Keratinocyte (primary cell): ENCODE results near the gene FAM53A. TPM values are rescaled to one million over a fixed set of nuclear protein-coding genes. Genes with fewer than 3 reads are reported as not detected.

Experiments
- DNase-seq: peaks from one replicate; pipeline ENCODE4 v3.0.0-alpha.2; 2011; ENCODE audit warnings: low read depth, missing footprints, low spot score
- FAIRE-seq: peaks from 2 replicates; lab custom pipeline; 2011; peaks lifted over from hg19 to GRCh38; lab: Jason Lieb, UNC
- H2AFZ ChIP-seq: 2 replicates; pipeline ENCODE4 v1.6.0; 2012; ENCODE audit warnings: low read length, control low read depth, inconsistent platforms; ENCODE audit not compliant: control insufficient read depth
- H3K27ac ChIP-seq: 2 replicates; pipeline ENCODE4 v1.5.1; 2011; ENCODE audit warnings: low read length; ENCODE audit not compliant: control insufficient read depth, insufficient read depth
- H3K27me3 ChIP-seq: 3 replicates; pipeline ENCODE4 v1.6.0; 2011; ENCODE audit warnings: low read length; ENCODE audit not compliant: control insufficient read depth, insufficient read depth; ENCODE audit errors: extremely low read depth
- H3K36me3 ChIP-seq, 2 experiments: 2 replicates in 1 of 2; 3 replicates in 1 of 2; pipeline ENCODE4 v1.5.1; 2011; ENCODE audit warnings: low read length in 2 of 2, mild to moderate bottlenecking in 1 of 2; ENCODE audit not compliant: control insufficient read depth in 2 of 2, insufficient read depth in 2 of 2; ENCODE audit errors: extremely low read depth in 1 of 2
- H3K4me1 ChIP-seq: 3 replicates; pipeline ENCODE4 v1.5.1; 2011; ENCODE audit warnings: low read length; ENCODE audit not compliant: control insufficient read depth, insufficient read depth; ENCODE audit errors: extremely low read depth
- H3K4me2 ChIP-seq: 3 replicates; pipeline ENCODE4 v1.6.0; 2011; ENCODE audit warnings: low read depth, low read length; ENCODE audit not compliant: control insufficient read depth, insufficient read depth; ENCODE audit errors: extremely low read depth
- H3K4me3 ChIP-seq, 3 experiments: fragments of 200-600 bp in 1 of 3; sonication (generic) in 1 of 3; 2 replicates in 2 of 3; 3 replicates in 1 of 3; pipeline ENCODE4 v1.5.1; 2011 to 2016; ENCODE audit warnings: low read length in 3 of 3, mild to moderate bottlenecking in 3 of 3, control low read depth in 2 of 3, inconsistent platforms in 1 of 3, low read depth in 1 of 3, mixed read lengths in 1 of 3, mixed run types in 1 of 3, moderate library complexity in 1 of 3; ENCODE audit not compliant: control insufficient read depth in 2 of 3, insufficient read depth in 2 of 3; ENCODE audit errors: extremely low read depth in 1 of 3
- H3K79me2 ChIP-seq: 2 replicates; pipeline ENCODE4 v1.6.0; 2012; ENCODE audit warnings: low read length; ENCODE audit not compliant: control insufficient read depth, insufficient read depth
- H3K9ac ChIP-seq: 3 replicates; pipeline ENCODE4 v1.6.0; 2011; ENCODE audit warnings: low read length; ENCODE audit not compliant: control insufficient read depth, insufficient read depth; ENCODE audit errors: extremely low read depth
- H3K9me1 ChIP-seq: 3 replicates; pipeline ENCODE4 v1.6.0; 2011; ENCODE audit warnings: low read length; ENCODE audit not compliant: control insufficient read depth, insufficient read depth; ENCODE audit errors: extremely low read depth
- H3K9me3 ChIP-seq: 2 replicates; pipeline ENCODE4 v1.5.1; 2012; ENCODE audit warnings: low read depth, low read length; ENCODE audit not compliant: control insufficient read depth
- H4K20me1 ChIP-seq: 3 replicates; pipeline ENCODE4 v1.6.0; 2011; ENCODE audit warnings: low read length; ENCODE audit not compliant: control insufficient read depth, insufficient read depth; ENCODE audit errors: extremely low read depth
- EZH2 ChIP-seq: IDR thresholded peaks from one replicate; pipeline ENCODE4 v1.6.1; 2012; ENCODE audit warnings: inconsistent platforms, mild to moderate bottlenecking, low read length, moderate library complexity
- dilution Hi-C: fragments of 300-500 bp; cut with MboI; formaldehyde crosslinking; loops from one replicate; pipeline ENCODE4 v1.7.0; 2020; ENCODE audit warnings: low sequenced_read_pairs; ENCODE audit not compliant: extremely low pct_ligation_motif_present
- polyA plus RNA-seq, 5 experiments: library from polyadenylated mRNA; depleted of rRNA in 3 of 5; stranded (reverse) in 3 of 5; stranded (forward) in 1 of 5; unstranded in 1 of 5; fragments of >200 nt; gene quantifications; 1 replicate in 1 of 5; 2 replicates in 3 of 5; 3 replicates in 1 of 5; pipeline versions ENCODE4 v1.2.1 to v1.2.3, GENCODE V29; 2011 to 2012; ENCODE audit warnings: missing spikeins in 2 of 5, low read depth in 1 of 5, low replicate concordance in 1 of 5
- TF ChIP-seq, protein P1 (sequence below), 3 experiments: IDR thresholded peaks in 1 of 3; conservative IDR thresholded peaks in 1 of 3; optimal IDR thresholded peaks in 1 of 3; 2 replicates in 2 of 3; 3 replicates in 1 of 3; pipeline versions ENCODE3 to v1.5.1; 2011; ENCODE audit warnings: low read length in 3 of 3, mild to moderate bottlenecking in 3 of 3, moderate library complexity in 2 of 3, control low read depth in 1 of 3, inconsistent platforms in 1 of 3; ENCODE audit not compliant: insufficient read depth in 2 of 3; ENCODE audit errors: extremely low read depth in 1 of 3

Gene FAM53A
- polyA plus RNA-seq, 1 donor (not counting 4 experiments of a cell fraction or from before 2014, with no cell fraction given), result 0.50 TPM

DNA sequence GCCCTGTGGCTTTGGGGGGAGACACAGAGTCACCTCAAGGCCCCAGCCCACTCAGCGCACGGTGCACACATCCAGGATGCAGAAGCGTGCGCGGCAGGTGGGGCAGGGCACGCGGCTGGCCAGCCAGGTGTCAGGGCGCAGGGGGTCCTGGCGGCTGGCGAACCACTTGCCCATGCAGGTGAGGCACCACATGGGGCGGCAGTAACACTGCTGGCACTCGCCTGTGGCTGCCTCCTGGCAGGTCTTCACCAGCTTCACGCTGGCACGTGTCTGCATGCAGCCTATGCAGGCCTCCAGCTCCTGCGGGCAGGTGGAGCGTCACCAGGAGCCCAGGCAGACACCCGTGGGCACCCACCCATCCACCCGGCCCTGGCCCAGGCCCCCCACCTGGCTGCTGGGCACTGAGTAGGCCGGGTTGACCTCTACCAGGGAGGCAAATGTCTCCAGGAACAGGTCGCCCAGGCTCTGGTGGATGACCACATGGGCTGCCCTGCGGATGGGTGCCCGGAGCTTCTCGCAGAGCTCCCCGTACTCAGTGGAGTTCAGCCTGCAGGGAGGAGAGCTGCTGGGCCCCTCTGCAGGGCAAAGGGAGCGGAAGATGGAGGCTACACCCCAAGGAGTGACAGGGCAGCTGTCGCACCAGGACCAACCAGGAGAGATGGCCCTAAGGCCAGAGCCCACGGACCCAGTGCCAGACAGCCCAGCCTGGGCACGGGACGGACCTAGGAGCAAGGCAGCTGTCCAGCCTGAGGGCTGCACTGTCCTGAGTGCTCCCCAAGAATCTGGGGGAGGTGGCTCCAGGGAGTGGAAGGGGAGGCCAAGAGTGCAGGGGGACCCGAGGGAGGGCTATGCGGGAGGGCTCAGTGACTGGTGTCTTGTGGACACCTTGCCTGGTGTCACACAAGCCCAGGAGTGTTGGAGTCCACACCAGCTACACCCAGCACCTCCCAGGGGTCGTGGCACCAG lies 33.3 kb upstream of the FAM53A start:
- no peak overlapping the region for H3K27ac ChIP-seq
- FAIRE-seq (no peak), DNase-seq (no peak)
- H3K27me3 ChIP-seq, result no peaks in the 10 kb centered on the region
- H3K9me1 ChIP-seq, result no peaks in the 10 kb centered on the region
- peaks cover 7 to 13% of the 10 kb centered on the region in 2 experiments for H3K36me3 ChIP-seq
- peaks cover 15% of the 10 kb centered on the region for H3K4me1 ChIP-seq
- no peaks in the 10 kb centered on the region for H3K9me3 ChIP-seq
- TF ChIP-seq EZH2, result no peak
- TF ChIP-seq, protein P1, sequence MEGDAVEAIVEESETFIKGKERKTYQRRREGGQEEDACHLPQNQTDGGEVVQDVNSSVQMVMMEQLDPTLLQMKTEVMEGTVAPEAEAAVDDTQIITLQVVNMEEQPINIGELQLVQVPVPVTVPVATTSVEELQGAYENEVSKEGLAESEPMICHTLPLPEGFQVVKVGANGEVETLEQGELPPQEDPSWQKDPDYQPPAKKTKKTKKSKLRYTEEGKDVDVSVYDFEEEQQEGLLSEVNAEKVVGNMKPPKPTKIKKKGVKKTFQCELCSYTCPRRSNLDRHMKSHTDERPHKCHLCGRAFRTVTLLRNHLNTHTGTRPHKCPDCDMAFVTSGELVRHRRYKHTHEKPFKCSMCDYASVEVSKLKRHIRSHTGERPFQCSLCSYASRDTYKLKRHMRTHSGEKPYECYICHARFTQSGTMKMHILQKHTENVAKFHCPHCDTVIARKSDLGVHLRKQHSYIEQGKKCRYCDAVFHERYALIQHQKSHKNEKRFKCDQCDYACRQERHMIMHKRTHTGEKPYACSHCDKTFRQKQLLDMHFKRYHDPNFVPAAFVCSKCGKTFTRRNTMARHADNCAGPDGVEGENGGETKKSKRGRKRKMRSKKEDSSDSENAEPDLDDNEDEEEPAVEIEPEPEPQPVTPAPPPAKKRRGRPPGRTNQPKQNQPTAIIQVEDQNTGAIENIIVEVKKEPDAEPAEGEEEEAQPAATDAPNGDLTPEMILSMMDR (optimal IDR thresholded peaks at IDR 0.05 in 1 of 3, IDR thresholded peaks at IDR 0.05 in 1 of 3, conservative IDR thresholded peaks at IDR 0.05 in 1 of 3; ENCODE audit: extremely low read depth in 1 of 3, insufficient read depth in 2 of 3, low read length in 3 of 3), result no peak
- no peaks in the 10 kb centered on the region for H4K20me1 ChIP-seq
- peaks cover 58% of the 10 kb centered on the region for H3K79me2 ChIP-seq
- dilution Hi-C loops, result no loop called here
- no peak overlapping the region for H3K4me2 ChIP-seq
- H2AFZ ChIP-seq, result no peak overlapping the region
- no peak overlapping the region for H3K9ac ChIP-seq
- no peak overlapping the region for H3K4me3 ChIP-seq

DNA sequence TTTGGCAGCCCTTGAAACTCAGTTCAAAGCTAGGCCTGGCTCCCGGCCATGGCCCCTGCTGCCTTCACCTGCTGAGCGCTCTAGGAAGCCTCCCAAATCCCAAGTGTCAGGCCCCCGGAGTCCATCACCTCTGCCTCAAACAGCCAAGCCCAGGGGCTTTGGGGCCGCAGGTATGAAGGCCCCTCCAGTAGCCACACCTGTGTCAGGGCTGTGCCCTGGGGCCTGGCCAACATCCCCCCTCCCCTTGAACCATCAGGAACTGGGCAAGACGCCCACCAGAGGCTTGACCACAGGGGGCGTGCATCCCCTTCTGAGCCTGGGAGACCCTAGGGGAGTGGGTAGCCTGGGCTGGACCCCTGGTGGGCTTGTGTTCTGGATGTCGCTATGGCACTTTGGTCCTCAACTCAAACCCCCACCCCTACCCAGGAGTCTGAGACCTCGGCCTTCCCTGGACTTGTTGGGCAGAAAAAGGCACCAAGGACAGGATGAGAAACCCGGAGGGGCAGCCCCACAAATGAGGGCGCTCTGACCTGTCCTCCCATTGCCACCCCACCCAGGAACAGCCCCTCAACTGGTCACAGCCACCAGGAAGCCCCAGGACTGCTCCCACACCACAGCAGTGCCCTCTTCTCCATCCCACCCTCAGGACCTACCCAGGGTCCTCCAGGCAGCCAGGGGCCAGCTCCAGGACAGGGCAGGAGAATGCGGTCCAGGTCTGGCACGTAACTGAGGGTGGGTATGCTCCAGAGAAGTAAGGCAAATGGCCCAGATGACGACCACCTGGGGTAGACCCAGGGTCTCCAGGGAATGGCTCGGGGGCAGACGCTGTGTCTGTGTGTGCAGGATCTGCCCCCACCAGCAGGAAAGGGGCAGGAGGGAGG lies 32.2 kb upstream of the FAM53A start:
- Histone ChIP-seq H3K27ac (no peak overlapping the region), H3K36me3 (peaks cover 7 to 13% of the 10 kb centered on the region in 2 experiments), H3K4me3 (no peak overlapping the region), H3K79me2 (peaks cover 54% of the 10 kb centered on the region), H2AFZ (no peak overlapping the region), H3K27me3 (no peaks in the 10 kb centered on the region), H3K4me1 (peaks cover 11% of the 10 kb centered on the region), H3K9me3 (no peaks in the 10 kb centered on the region), H3K9me1 (no peaks in the 10 kb centered on the region), H3K9ac (no peak overlapping the region), H4K20me1 (no peaks in the 10 kb centered on the region), H3K4me2 (no peak overlapping the region)
- dilution Hi-C loops, result no loop called here
- FAIRE-seq (no peak), DNase-seq (no peak)
- TF ChIP-seq, protein P1 (optimal IDR thresholded peaks at IDR 0.05 in 1 of 3, IDR thresholded peaks at IDR 0.05 in 1 of 3, conservative IDR thresholded peaks at IDR 0.05 in 1 of 3; ENCODE audit: extremely low read depth in 1 of 3, insufficient read depth in 2 of 3, low read length in 3 of 3), result no peak
- TF ChIP-seq EZH2, result no peak
